Measurements from ENCODE around the gene MRFAP1L1.
"Not testable (repeated sequence)": the region's sequence is repeated elsewhere in the genome, so short reads cannot be mapped to it uniquely, and the experiment has no call there.

Gene MRFAP1L1

GRCh38 chr4:6688879-6689505 lies 20.7 kb downstream of the MRFAP1L1 start:
- peak; percentile 55 for DNase-seq (ENCODE audit: low read depth)

- no peak for DNase-seq (ENCODE audit: low read depth)
These were observed 21.5 kb downstream of the MRFAP1L1 start for GRCh38 chr4:6687947-6688878.

GRCh38 chr4:6686104-6686787 lies 23.4 kb downstream of the MRFAP1L1 start:
- DNase-seq (ENCODE audit: low read depth): no peak

- DNase-seq (ENCODE audit: low read depth): no peak
These were observed 25.0 kb downstream of the MRFAP1L1 start for GRCh38 chr4:6684656-6685055.

GRCh38 chr4:6682862-6683590 lies 26.6 kb downstream of the MRFAP1L1 start:
- DNase-seq (ENCODE audit: low read depth): no peak

GRCh38 chr4:6681191-6681590 lies 28.5 kb downstream of the MRFAP1L1 start:
- no peak for DNase-seq (ENCODE audit: low read depth)

- DNase-seq (ENCODE audit: low read depth): no peak
These were observed 29.2 kb downstream of the MRFAP1L1 start for GRCh38 chr4:6680372-6681034.

- no peak for DNase-seq (ENCODE audit: low read depth)
These were observed 32.7 kb downstream of the MRFAP1L1 start for GRCh38 chr4:6676722-6677558.

GRCh38 chr4:6674500-6675149 lies 35.0 kb downstream of the MRFAP1L1 start:
- peak; percentile 62 for DNase-seq (ENCODE audit: low read depth)

GRCh38 chr4:6673660-6674499 lies 35.8 kb downstream of the MRFAP1L1 start:
- DNase-seq (ENCODE audit: low read depth): peak; percentile 93

- DNase-seq (ENCODE audit: low read depth): peak; percentile 35
These were observed 36.4 kb downstream of the MRFAP1L1 start for GRCh38 chr4:6673191-6673659.

- not testable (repeated sequence) for DNase-seq (ENCODE audit: low read depth)
These were observed 37.0 kb downstream of the MRFAP1L1 start for GRCh38 chr4:6672541-6673190.

- no peak for DNase-seq (ENCODE audit: low read depth)
These were observed 37.5 kb downstream of the MRFAP1L1 start for GRCh38 chr4:6672131-6672530.

- DNase-seq (ENCODE audit: low read depth): no peak
These were observed 38.0 kb downstream of the MRFAP1L1 start for GRCh38 chr4:6671648-6672047.

GRCh38 chr4:6668391-6668790 lies 41.3 kb downstream of the MRFAP1L1 start:
- no peak for DNase-seq (ENCODE audit: low read depth)

GRCh38 chr4:6665320-6665654 lies 44.4 kb downstream of the MRFAP1L1 start:
- no peak for DNase-seq (ENCODE audit: low read depth)

GRCh38 chr4:6663596-6664393 lies 45.9 kb downstream of the MRFAP1L1 start:
- no peak for DNase-seq (ENCODE audit: low read depth)

GRCh38 chr4:6662591-6662990 lies 47.1 kb downstream of the MRFAP1L1 start:
- DNase-seq (ENCODE audit: low read depth): no peak

Data from T follicular helper cell (primary cell).